ENCODE measurements around the gene PP2D1. TPM values are rescaled to one million over a fixed set of nuclear protein-coding genes. Genes with fewer than 3 reads are reported as not detected.
"Not testable (repeated sequence)": the region's sequence is repeated elsewhere in the genome, so short reads cannot be mapped to it uniquely, and the experiment has no call there.

The PP2D1 gene
- total RNA-seq, 1 experiment from 2014 or later, result not detected

DNA sequence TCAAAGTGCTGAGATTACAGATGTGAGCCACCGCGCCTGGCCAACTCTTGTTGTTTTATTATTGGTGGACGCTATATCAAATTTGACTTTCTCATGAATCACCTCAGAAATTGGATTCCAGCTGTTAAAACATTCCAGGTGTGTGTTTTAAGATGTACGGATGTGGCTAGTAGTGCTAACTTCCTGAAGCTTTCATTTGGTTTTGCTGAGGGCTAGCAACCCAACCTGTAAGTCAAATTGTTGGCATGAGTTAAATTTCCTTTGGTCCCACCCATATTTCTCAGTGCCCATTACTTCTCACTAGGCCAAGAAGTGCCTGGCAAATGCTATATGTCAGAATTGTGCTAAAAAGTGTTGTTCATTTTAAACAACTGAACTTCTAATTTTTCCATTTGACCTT lies 15.1 kb upstream of the PP2D1 start:
- no peak for DNase-seq
- Histone ChIP-seq H3K27me3 (ENCODE audit: control insufficient read depth, insufficient read depth, low read length) (no peaks in the 10 kb centered on the region), H3K36me3 (replicated peaks; ENCODE audit: control insufficient read depth, insufficient read depth, low read length) (no peaks in the 10 kb centered on the region), H3K4me3 (ENCODE audit: insufficient read depth, low read depth, low read length) (no peak overlapping the region)

DNA sequence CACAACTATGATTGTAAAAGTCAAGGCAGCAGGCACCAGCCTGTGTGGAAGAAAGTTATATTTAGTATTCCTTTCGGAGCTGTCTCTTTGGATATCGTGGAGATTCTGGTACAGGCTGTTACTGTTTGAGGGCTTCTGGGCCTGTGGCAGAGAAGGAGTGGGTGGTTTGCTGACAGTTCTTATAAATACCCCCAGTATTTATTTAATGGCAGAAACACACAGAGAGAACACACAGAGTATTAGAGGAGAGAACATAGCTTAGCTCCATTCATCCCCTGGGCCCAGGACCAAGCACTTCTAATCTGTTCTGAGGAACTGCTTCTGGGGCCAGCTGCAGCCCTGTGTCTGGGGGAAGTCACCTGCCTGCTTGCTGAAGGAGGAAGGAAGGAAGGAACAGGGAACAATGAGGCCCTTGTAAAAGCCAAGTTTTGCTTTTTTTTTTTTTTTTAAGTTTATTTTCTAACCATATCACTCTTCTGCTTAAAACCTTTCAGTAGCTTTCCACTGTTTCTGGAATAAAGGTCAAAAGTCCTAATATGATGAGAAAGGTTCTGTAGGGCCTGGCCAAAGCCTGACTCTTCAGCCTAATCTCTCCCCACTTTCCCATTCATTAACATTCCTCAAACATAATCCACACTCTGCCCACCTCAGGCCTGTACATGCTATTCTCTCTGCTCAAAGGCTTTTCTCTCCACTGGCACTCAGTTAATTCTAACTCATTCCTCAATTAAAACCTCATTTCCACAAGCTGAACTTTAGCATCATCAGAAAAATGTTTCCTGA lies 11.8 kb upstream of the PP2D1 start:
- Histone ChIP-seq H3K27me3 (ENCODE audit: control insufficient read depth, insufficient read depth, low read length) (no peaks in the 10 kb centered on the region), H3K4me3 (ENCODE audit: insufficient read depth, low read depth, low read length) (no peak overlapping the region), H3K36me3 (replicated peaks; ENCODE audit: control insufficient read depth, insufficient read depth, low read length) (no peaks in the 10 kb centered on the region)
- DNase-seq, result no peak

DNA sequence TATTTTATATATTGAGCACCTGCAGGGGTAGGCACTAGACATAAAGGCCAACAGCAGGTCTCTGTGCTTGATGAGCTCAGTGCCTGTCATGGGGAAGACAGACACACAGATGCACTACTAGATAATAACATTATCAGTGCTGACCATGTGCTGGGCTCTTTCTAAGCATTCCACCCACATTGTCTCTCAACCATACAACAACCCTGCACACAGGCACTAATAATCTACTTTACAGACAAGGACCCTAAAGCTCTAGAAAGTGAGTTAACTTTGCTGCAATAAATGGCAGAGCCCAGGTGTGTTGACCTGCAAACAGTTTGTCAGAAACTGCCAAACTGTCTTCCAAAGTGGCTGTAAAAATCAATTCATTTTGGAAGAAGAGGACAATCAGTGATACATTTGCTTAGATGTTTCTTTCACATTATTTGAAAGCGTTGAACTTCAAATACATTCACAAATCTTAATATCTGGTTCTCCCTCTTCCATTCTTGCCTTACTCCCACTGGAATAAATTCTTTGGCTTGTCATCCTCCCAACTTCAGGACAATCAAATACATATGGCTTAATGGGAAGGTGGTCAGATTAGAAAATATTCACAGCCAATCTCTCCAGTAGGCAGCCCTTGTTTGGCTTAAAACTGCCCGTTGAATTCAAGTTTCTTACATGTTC lies 11.0 kb upstream of the PP2D1 start:
- H3K27me3 ChIP-seq (ENCODE audit: control insufficient read depth, insufficient read depth, low read length), result no peaks in the 10 kb centered on the region
- H3K4me3 ChIP-seq (ENCODE audit: insufficient read depth, low read depth, low read length), result no peak overlapping the region
- DNase-seq, result no peak
- no peaks in the 10 kb centered on the region for H3K36me3 ChIP-seq (replicated peaks; ENCODE audit: control insufficient read depth, insufficient read depth, low read length)

DNA sequence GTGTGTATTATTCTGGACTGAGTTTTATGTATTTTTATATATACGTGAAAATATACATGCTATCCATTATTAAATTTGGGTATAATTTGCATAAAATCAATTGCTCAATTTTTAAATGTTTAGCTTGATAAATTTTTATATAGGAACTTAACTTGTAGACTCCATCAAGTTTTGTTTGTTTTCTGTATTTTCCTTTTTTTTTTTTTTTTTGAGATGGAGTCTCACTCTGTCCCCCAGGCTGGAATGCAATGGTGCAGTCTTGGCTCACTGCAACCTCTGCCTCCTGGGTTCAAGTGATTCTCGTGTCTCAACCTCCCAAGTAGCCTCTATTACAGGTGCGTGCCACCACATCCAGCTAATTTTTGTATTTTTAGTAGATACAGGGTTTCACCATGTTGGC lies 4.0 kb upstream of the PP2D1 start:
- not testable (repeated sequence) for H3K36me3 ChIP-seq (replicated peaks; ENCODE audit: control insufficient read depth, insufficient read depth, low read length); H3K4me3 ChIP-seq (ENCODE audit: insufficient read depth, low read depth, low read length); H3K27me3 ChIP-seq (ENCODE audit: control insufficient read depth, insufficient read depth, low read length); DNase-seq

GRCh38 chr3:20015525-20015924 lies 3.5 kb upstream of the PP2D1 start:
- Histone ChIP-seq H3K36me3 (replicated peaks; ENCODE audit: control insufficient read depth, insufficient read depth, low read length) (no peaks in the 10 kb centered on the region), H3K4me3 (ENCODE audit: insufficient read depth, low read depth, low read length) (no peak overlapping the region), H3K27me3 (ENCODE audit: control insufficient read depth, insufficient read depth, low read length) (no peaks in the 10 kb centered on the region)
- no peak for DNase-seq

DNA sequence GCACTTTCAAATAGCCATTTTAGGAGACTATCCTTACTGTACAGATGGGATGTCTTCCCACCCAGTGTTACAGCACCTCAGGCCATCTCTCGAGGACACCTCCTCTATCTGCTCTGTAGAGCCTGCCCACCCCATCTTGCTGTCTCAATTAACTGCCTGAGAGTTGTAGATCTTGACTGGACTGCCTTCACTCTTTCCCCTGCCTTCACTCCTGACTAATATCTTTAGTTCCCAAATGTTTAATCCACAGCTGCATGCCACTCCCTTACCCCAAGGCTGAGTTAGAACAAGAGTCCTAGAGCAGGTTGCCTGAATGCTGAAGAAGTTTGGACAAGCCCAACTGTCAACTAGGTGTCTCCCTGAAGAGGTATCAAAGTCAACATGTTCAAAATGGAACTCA lies 1.3 kb upstream of the PP2D1 start:
- Histone ChIP-seq H3K27me3 (ENCODE audit: control insufficient read depth, insufficient read depth, low read length) (no peaks in the 10 kb centered on the region), H3K36me3 (replicated peaks; ENCODE audit: control insufficient read depth, insufficient read depth, low read length) (no peaks in the 10 kb centered on the region), H3K4me3 (ENCODE audit: insufficient read depth, low read depth, low read length) (no peak overlapping the region)
- DNase-seq, result no peak

DNA sequence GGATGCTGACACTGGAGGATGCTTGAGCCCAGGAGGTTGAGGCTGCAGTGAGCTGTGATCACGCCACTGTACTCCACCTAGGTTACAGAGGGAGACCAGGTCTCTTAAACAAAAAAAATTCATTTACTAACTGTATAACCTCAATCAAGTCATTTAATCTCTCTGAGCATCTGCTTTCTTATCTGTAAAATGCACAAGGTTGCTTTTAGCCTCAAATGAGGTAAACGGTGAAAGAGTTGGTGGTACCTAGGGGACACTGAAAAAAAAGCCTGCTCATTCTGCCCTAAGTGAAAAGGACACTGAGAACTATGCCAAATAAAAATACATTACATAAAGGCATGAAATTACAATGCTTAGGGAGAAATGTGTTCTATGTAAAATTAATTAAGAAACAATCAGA lies 3.4 kb downstream of the PP2D1 start:
- no peak for DNase-seq
- no peaks in the 10 kb centered on the region for H3K36me3 ChIP-seq (replicated peaks; ENCODE audit: control insufficient read depth, insufficient read depth, low read length)
- no peak overlapping the region for H3K4me3 ChIP-seq (ENCODE audit: insufficient read depth, low read depth, low read length)
- H3K27me3 ChIP-seq (ENCODE audit: control insufficient read depth, insufficient read depth, low read length), result no peaks in the 10 kb centered on the region

- Histone ChIP-seq H3K4me3 (ENCODE audit: insufficient read depth, low read depth, low read length) (no peak overlapping the region), H3K27me3 (ENCODE audit: control insufficient read depth, insufficient read depth, low read length) (no peaks in the 10 kb centered on the region), H3K36me3 (replicated peaks; ENCODE audit: control insufficient read depth, insufficient read depth, low read length) (no peaks in the 10 kb centered on the region)
- DNase-seq, result no peak
Measured at GRCh38 chr3:20007960-20008359, 4.1 kb downstream of the PP2D1 start.

- Histone ChIP-seq H3K4me3 (ENCODE audit: insufficient read depth, low read depth, low read length) (no peak overlapping the region), H3K36me3 (replicated peaks; ENCODE audit: control insufficient read depth, insufficient read depth, low read length) (no peaks in the 10 kb centered on the region), H3K27me3 (ENCODE audit: control insufficient read depth, insufficient read depth, low read length) (no peaks in the 10 kb centered on the region)
- DNase-seq, result no peak
Measured at GRCh38 chr3:20001932-20002331, 10.1 kb downstream of the PP2D1 start.

DNA sequence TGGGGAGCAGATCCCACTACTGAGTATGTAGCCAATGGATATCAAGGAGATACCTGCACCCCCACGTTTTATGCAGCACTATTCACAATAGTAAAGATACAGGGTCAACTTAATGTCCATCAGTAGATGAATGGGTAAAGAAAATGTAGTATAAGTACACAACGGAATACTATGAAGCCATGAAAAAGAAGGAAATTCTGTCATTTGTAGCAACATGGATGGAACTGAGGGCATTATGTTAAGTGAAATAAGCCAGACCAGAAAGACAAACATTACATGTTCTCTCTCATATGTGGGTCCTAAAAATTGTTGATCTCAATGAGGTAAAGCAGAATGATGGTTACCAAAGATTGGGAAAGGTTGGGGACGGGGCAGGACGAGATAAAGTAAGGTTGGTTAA lies 14.6 kb downstream of the PP2D1 start:
- DNase-seq, result no peak
- Histone ChIP-seq H3K27me3 (ENCODE audit: control insufficient read depth, insufficient read depth, low read length) (no peaks in the 10 kb centered on the region), H3K36me3 (replicated peaks; ENCODE audit: control insufficient read depth, insufficient read depth, low read length) (no peaks in the 10 kb centered on the region), H3K4me3 (ENCODE audit: insufficient read depth, low read depth, low read length) (no peak overlapping the region)

GRCh38 chr3:19994796-19995195 lies 17.3 kb downstream of the PP2D1 start:
- no peaks in the 10 kb centered on the region for H3K27me3 ChIP-seq (ENCODE audit: control insufficient read depth, insufficient read depth, low read length)
- H3K36me3 ChIP-seq (replicated peaks; ENCODE audit: control insufficient read depth, insufficient read depth, low read length), result no peaks in the 10 kb centered on the region
- no peak for DNase-seq
- no peak overlapping the region for H3K4me3 ChIP-seq (ENCODE audit: insufficient read depth, low read depth, low read length)

GRCh38 chr3:19988904-19989303 lies 23.2 kb downstream of the PP2D1 start:
- H3K36me3 ChIP-seq (replicated peaks; ENCODE audit: control insufficient read depth, insufficient read depth, low read length); H3K27me3 ChIP-seq (ENCODE audit: control insufficient read depth, insufficient read depth, low read length); H3K4me3 ChIP-seq (ENCODE audit: insufficient read depth, low read depth, low read length); DNase-seq: not testable (repeated sequence)

- Histone ChIP-seq H3K36me3 (replicated peaks; ENCODE audit: control insufficient read depth, insufficient read depth, low read length) (peaks cover 8% of the 10 kb centered on the region), H3K4me3 (ENCODE audit: insufficient read depth, low read depth, low read length) (no peak overlapping the region), H3K27me3 (ENCODE audit: control insufficient read depth, insufficient read depth, low read length) (no peaks in the 10 kb centered on the region)
- DNase-seq, result no peak
Measured at GRCh38 chr3:19972054-19972453, 40.0 kb downstream of the PP2D1 start.

- no peak overlapping the region for H3K4me3 ChIP-seq (ENCODE audit: insufficient read depth, low read depth, low read length)
- H3K36me3 ChIP-seq (replicated peaks; ENCODE audit: control insufficient read depth, insufficient read depth, low read length), result peaks cover 2% of the 10 kb centered on the region
- no peak for DNase-seq
- no peaks in the 10 kb centered on the region for H3K27me3 ChIP-seq (ENCODE audit: control insufficient read depth, insufficient read depth, low read length)
Measured at GRCh38 chr3:19970327-19970726, 41.7 kb downstream of the PP2D1 start.

DNA sequence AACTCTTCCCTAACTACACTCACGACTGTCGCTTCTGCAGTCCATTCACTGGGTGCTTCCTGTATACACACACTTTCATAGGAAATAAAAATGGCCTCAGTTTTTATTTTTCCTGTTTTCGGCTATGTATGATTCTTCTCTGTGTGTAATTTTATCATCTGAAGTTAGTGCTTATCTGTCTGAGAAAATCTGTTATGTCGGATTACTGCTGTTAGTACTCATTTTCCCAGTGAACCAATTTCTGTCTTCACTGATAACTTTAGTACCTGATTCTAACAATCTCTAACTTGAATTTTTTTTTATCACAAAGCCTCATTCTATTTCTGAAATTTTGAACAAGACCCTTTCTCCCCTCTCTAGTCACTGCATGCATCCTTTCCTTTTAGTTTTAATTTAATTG lies 44.3 kb downstream of the PP2D1 start:
- DNase-seq, result no peak
- no peak overlapping the region for H3K4me3 ChIP-seq (ENCODE audit: insufficient read depth, low read depth, low read length)
- no peaks in the 10 kb centered on the region; the same call in none of the 2 replicates for H3K36me3 ChIP-seq (replicated peaks; ENCODE audit: control insufficient read depth, insufficient read depth, low read length)
- no peaks in the 10 kb centered on the region for H3K27me3 ChIP-seq (ENCODE audit: control insufficient read depth, insufficient read depth, low read length)

All from H7 (cell line).